ENCODE results near the gene XRRA1.

GRCh38 chr11:74847395-74847794, 101.5 kb downstream of the XRRA1 start:
- no peak for TF ChIP-seq YY1 (IDR thresholded peaks at IDR 0.05; ENCODE audit: insufficient read depth, insufficient read length)
- TF ChIP-seq ZNF274 (IDR thresholded peaks at IDR 0.05; ENCODE audit: low read depth, low read length) = no peak
- no peak for TF ChIP-seq SUZ12 (IDR thresholded peaks at IDR 0.05; ENCODE audit: extremely low read depth, insufficient read depth, insufficient read length)
